Subcutaneous adipose tissue (tissue), 4 donors: Measurements from ENCODE around the gene SLC13A1. TPM values are rescaled to one million over a fixed set of nuclear protein-coding genes. Genes with fewer than 3 reads are reported as not detected.

Experiments
- CTCF ChIP-seq: fragments of 450-650 bp; IDR thresholded peaks from one replicate; pipeline ENCODE4 v1.5.1; 2016; ENCODE audit warnings: low read depth, mild to moderate bottlenecking, control low read depth, antibody characterized with exemption, moderate library complexity
- total RNA-seq, 4 donors: library from RNA; depleted of rRNA; stranded (reverse); fragments of >200 nt; gene quantifications; one replicate each; pipeline ENCODE4 v1.1.0, GENCODE V29; 2016

The SLC13A1 gene
- total RNA-seq, 4 donors from 2014 or later: not detected

GRCh38 chr7:123230147-123230546, 30.4 kb upstream of the SLC13A1 start:
- no peak for TF ChIP-seq CTCF

- TF ChIP-seq CTCF: no peak
These were observed 29.7 kb upstream of the SLC13A1 start for GRCh38 chr7:123229426-123229825.

- TF ChIP-seq CTCF: no peak
These were observed 20.6 kb upstream of the SLC13A1 start for GRCh38 chr7:123220396-123220795.

GRCh38 chr7:123218866-123219265, 19.1 kb upstream of the SLC13A1 start:
- TF ChIP-seq CTCF: no peak

- TF ChIP-seq CTCF: no peak
These were observed 17.1 kb upstream of the SLC13A1 start for GRCh38 chr7:123216825-123217224.

- TF ChIP-seq CTCF: no peak
These were observed 15.6 kb upstream of the SLC13A1 start for GRCh38 chr7:123215350-123215749.

- TF ChIP-seq CTCF: no peak
These were observed 11.8 kb upstream of the SLC13A1 start for GRCh38 chr7:123211545-123211944.
